WTC11 (cell line): ENCODE results near the gene DHDDS.

Experiments
- CREB1 ChIP-seq: sonication (generic); formaldehyde crosslinking; IDR thresholded peaks from 2 replicates; pipeline ENCODE4 v1.8.0; 2023; ENCODE audit warnings: mild to moderate bottlenecking, missing genetic modification reagents
- FOXJ3 ChIP-seq: sonication (generic); formaldehyde crosslinking; IDR thresholded peaks from 2 replicates; pipeline ENCODE4 v1.9.0; 2021; ENCODE audit warnings: missing genetic modification reagents, mild to moderate bottlenecking, borderline replicate concordance
- HMGA2 ChIP-seq: fragments of 250-450 bp; sonication (Bioruptor Pico); IDR thresholded peaks from 2 replicates; pipeline ENCODE4 v1.4.0; 2021; ENCODE audit warnings: mild to moderate bottlenecking, moderate library complexity
- NFE2L1 ChIP-seq: sonication (generic); formaldehyde crosslinking; IDR thresholded peaks from 2 replicates; pipeline ENCODE4 v1.8.1; 2023; ENCODE audit warnings: missing genetic modification reagents
- NR2C2 ChIP-seq: sonication (generic); formaldehyde crosslinking; IDR thresholded peaks from 2 replicates; pipeline ENCODE4 v1.8.0; 2022; ENCODE audit warnings: mild to moderate bottlenecking, missing genetic modification reagents
- TEAD4 ChIP-seq: sonication (generic); formaldehyde crosslinking; IDR thresholded peaks from 2 replicates; pipeline ENCODE4 v1.8.0; 2022; ENCODE audit warnings: mild to moderate bottlenecking, missing genetic modification reagents
- USF1 ChIP-seq: sonication (generic); formaldehyde crosslinking; IDR thresholded peaks from 2 replicates; pipeline ENCODE4 v1.8.0; 2022; ENCODE audit warnings: mild to moderate bottlenecking, missing genetic modification reagents
- ZNF416 ChIP-seq: fragments of 250-450 bp; sonication (Bioruptor Pico); IDR thresholded peaks from 2 replicates; pipeline ENCODE4 v1.9.0; 2021; ENCODE audit warnings: mild to moderate bottlenecking, inconsistent platforms
- TF ChIP-seq, protein P1 (sequence below): fragments of 200-600 bp; IDR thresholded peaks from 2 replicates; pipeline ENCODE4 v1.8.0; 2022; ENCODE audit warnings: antibody characterized with exemption

DNA sequence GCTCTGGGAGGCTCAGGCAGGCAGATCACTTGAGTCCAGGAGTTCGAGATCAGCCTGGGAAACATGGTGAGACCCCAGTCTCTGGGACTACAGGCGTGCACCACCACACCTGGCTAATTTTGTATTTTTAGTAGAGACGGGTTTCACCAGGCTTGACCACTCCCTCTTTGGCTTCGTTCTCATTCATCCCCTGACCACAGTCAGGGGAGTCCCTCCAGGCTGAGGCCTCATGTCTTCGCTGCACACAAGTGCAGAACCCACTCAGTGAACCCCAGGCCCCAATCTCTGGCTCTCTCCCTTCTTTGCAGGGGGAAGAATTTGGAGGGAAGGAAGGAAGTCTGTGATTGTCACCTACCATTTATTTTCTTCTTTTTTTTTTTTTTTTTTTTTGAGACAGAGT lies 88.2 kb downstream of the DHDDS start:
- TF ChIP-seq, protein P1, sequence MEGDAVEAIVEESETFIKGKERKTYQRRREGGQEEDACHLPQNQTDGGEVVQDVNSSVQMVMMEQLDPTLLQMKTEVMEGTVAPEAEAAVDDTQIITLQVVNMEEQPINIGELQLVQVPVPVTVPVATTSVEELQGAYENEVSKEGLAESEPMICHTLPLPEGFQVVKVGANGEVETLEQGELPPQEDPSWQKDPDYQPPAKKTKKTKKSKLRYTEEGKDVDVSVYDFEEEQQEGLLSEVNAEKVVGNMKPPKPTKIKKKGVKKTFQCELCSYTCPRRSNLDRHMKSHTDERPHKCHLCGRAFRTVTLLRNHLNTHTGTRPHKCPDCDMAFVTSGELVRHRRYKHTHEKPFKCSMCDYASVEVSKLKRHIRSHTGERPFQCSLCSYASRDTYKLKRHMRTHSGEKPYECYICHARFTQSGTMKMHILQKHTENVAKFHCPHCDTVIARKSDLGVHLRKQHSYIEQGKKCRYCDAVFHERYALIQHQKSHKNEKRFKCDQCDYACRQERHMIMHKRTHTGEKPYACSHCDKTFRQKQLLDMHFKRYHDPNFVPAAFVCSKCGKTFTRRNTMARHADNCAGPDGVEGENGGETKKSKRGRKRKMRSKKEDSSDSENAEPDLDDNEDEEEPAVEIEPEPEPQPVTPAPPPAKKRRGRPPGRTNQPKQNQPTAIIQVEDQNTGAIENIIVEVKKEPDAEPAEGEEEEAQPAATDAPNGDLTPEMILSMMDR, result no peak
- TF ChIP-seq HMGA2 (CRISPR knock-in tag) (no peak), FOXJ3 (CRISPR knock-in tag) (no peak), USF1 (CRISPR knock-in tag) (no peak), ZNF416 (CRISPR knock-in tag) (no peak), NR2C2 (CRISPR knock-in tag) (no peak), TEAD4 (CRISPR knock-in tag) (no peak), NFE2L1 (CRISPR knock-in tag) (no peak), CREB1 (CRISPR knock-in tag) (no peak)
